ENCODE data around the gene TTC3. TPM values are rescaled to one million over a fixed set of nuclear protein-coding genes. Genes with fewer than 3 reads are reported as not detected.

Gene TTC3
- total and polyA plus RNA-seq, 10 of the 15 experiments (the other 5 are each of a cell fraction or from before 2014, with no cell fraction given), result 23.1 to 94.9 (median 72.7) TPM

DNA sequence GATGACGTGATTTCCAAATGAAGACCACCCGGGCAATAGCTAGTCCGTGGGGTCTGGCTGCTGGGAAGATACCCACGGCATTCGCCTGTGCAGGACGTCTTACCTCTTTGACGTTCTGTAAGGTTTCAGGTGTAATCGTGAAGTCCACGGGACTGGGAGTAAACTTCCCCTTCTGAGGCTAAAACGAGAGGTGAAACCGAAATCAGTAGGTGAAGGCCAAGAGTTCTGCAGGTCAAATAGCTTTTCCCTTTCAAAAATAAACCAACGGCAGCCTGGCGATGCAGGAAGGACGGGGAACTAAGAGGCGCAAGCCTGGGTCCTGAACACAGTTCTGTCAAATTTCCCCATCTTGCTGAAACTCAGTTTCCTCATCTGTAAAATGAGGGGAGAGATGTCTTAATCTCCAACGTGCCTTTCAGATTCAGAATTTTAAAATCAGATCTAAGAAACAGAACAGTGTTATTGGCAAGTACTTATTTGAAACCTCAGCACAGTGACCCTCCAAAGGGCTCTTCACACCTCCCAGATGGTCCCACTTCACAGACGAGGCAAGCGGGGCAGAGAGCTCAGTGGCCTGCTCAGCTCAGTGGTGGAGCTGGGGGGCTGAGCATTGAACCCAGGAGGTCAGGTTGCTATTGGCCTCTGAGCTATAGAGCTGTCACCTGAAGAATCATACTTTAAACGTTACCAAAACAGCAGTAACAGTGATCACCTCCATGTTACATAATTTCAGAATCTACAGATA lies 159.4 kb downstream of the TTC3 start (continued):
- peak; percentile 32 to 68; a peak in 1 of 4 replicates for TF ChIP-seq EP300 (IDR thresholded peaks at IDR 0.05; ENCODE audit: borderline replicate concordance in 1 of 2, control insufficient read depth in 1 of 2, low read depth in 2 of 2, low read length in 2 of 2)
- TF ChIP-seq POLR2AphosphoS5 (IDR thresholded peaks at IDR 0.05; ENCODE audit: low read length), result no peak
- TF ChIP-seq ZNF217 (IDR thresholded peaks at IDR 0.05), result no peak
- TF ChIP-seq, protein P1, sequence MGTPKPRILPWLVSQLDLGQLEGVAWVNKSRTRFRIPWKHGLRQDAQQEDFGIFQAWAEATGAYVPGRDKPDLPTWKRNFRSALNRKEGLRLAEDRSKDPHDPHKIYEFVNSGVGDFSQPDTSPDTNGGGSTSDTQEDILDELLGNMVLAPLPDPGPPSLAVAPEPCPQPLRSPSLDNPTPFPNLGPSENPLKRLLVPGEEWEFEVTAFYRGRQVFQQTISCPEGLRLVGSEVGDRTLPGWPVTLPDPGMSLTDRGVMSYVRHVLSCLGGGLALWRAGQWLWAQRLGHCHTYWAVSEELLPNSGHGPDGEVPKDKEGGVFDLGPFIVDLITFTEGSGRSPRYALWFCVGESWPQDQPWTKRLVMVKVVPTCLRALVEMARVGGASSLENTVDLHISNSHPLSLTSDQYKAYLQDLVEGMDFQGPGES (IDR thresholded peaks at IDR 0.05), result no peak
- peak; percentile 45; the same call in 1 of the 2 replicates for TF ChIP-seq CREM (IDR thresholded peaks at IDR 0.05; ENCODE audit: low read depth)
- TF ChIP-seq, protein P2, sequence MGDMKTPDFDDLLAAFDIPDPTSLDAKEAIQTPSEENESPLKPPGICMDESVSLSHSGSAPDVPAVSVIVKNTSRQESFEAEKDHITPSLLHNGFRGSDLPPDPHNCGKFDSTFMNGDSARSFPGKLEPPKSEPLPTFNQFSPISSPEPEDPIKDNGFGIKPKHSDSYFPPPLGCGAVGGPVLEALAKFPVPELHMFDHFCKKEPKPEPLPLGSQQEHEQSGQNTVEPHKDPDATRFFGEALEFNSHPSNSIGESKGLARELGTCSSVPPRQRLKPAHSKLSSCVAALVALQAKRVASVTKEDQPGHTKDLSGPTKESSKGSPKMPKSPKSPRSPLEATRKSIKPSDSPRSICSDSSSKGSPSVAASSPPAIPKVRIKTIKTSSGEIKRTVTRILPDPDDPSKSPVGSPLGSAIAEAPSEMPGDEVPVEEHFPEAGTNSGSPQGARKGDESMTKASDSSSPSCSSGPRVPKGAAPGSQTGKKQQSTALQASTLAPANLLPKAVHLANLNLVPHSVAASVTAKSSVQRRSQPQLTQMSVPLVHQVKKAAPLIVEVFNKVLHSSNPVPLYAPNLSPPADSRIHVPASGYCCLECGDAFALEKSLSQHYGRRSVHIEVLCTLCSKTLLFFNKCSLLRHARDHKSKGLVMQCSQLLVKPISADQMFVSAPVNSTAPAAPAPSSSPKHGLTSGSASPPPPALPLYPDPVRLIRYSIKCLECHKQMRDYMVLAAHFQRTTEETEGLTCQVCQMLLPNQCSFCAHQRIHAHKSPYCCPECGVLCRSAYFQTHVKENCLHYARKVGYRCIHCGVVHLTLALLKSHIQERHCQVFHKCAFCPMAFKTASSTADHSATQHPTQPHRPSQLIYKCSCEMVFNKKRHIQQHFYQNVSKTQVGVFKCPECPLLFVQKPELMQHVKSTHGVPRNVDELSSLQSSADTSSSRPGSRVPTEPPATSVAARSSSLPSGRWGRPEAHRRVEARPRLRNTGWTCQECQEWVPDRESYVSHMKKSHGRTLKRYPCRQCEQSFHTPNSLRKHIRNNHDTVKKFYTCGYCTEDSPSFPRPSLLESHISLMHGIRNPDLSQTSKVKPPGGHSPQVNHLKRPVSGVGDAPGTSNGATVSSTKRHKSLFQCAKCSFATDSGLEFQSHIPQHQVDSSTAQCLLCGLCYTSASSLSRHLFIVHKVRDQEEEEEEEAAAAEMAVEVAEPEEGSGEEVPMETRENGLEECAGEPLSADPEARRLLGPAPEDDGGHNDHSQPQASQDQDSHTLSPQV (IDR thresholded peaks at IDR 0.05), result no peak
- TF ChIP-seq, protein P3, sequence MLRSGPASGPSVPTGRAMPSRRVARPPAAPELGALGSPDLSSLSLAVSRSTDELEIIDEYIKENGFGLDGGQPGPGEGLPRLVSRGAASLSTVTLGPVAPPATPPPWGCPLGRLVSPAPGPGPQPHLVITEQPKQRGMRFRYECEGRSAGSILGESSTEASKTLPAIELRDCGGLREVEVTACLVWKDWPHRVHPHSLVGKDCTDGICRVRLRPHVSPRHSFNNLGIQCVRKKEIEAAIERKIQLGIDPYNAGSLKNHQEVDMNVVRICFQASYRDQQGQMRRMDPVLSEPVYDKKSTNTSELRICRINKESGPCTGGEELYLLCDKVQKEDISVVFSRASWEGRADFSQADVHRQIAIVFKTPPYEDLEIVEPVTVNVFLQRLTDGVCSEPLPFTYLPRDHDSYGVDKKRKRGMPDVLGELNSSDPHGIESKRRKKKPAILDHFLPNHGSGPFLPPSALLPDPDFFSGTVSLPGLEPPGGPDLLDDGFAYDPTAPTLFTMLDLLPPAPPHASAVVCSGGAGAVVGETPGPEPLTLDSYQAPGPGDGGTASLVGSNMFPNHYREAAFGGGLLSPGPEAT (IDR thresholded peaks at IDR 0.05; ENCODE audit: low read depth), result peak; percentile 86
- 0 out of 2 replicates have a peak, but pooled peaks have one; percentile 65 for TF ChIP-seq DPF2 (IDR thresholded peaks at IDR 0.05)
- TF ChIP-seq HDAC2 (IDR thresholded peaks at IDR 0.05), result no peak
- TF ChIP-seq, protein P4, sequence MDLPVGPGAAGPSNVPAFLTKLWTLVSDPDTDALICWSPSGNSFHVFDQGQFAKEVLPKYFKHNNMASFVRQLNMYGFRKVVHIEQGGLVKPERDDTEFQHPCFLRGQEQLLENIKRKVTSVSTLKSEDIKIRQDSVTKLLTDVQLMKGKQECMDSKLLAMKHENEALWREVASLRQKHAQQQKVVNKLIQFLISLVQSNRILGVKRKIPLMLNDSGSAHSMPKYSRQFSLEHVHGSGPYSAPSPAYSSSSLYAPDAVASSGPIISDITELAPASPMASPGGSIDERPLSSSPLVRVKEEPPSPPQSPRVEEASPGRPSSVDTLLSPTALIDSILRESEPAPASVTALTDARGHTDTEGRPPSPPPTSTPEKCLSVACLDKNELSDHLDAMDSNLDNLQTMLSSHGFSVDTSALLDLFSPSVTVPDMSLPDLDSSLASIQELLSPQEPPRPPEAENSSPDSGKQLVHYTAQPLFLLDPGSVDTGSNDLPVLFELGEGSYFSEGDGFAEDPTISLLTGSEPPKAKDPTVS (IDR thresholded peaks at IDR 0.05; ENCODE audit: low read depth, low read length), result no peak
- TF ChIP-seq, protein P5, sequence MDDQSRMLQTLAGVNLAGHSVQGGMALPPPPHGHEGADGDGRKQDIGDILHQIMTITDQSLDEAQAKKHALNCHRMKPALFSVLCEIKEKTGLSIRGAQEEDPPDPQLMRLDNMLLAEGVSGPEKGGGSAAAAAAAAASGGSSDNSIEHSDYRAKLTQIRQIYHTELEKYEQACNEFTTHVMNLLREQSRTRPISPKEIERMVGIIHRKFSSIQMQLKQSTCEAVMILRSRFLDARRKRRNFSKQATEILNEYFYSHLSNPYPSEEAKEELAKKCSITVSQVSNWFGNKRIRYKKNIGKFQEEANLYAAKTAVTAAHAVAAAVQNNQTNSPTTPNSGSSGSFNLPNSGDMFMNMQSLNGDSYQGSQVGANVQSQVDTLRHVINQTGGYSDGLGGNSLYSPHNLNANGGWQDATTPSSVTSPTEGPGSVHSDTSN (IDR thresholded peaks at IDR 0.05; ENCODE audit: insufficient replicate concordance, low read depth, low read length), result no peak
- TF ChIP-seq CHD4 (IDR thresholded peaks at IDR 0.05), result no peak
- no peak; the same call in 1 of the 2 replicates for TF ChIP-seq TBL1XR1 (IDR thresholded peaks at IDR 0.05; ENCODE audit: low read depth, low read length)

Data from GM12878 (cell line).